GM15510 (cell line): ENCODE data around the gene RBM8A.

ENCODE experiments used
- POLR2A ChIP-seq: IDR thresholded peaks from 3 replicates; pipeline ENCODE4 v1.6.1; 2011; ENCODE audit warnings: borderline replicate concordance; ENCODE audit not compliant: insufficient read length; ENCODE audit errors: extremely low read depth

Gene RBM8A

GRCh38 chr1:145927063-145927886 is at the start of gene RBM8A:
TSS of gene RBM8A (minus strand) at chr1:145927484. CDS start at chr1:145927426, 58 bp downstream.
- TF ChIP-seq POLR2A, result peak; percentile 87

- no peak for TF ChIP-seq POLR2A
These were observed 49.7 kb upstream of the RBM8A start for GRCh38 chr1:145977016-145977415.

GRCh38 chr1:145975216-145975615 is 47.9 kb upstream of the RBM8A start:
- no peak for TF ChIP-seq POLR2A

GRCh38 chr1:145974721-145975120 is 47.4 kb upstream of the RBM8A start:
- no peak for TF ChIP-seq POLR2A

- TF ChIP-seq POLR2A, result no peak
These were observed 45.3 kb upstream of the RBM8A start for GRCh38 chr1:145972580-145972979.

GRCh38 chr1:145967288-145967687 is 40.0 kb upstream of the RBM8A start:
- no peak for TF ChIP-seq POLR2A

- no peak for TF ChIP-seq POLR2A
These were observed 37.9 kb upstream of the RBM8A start for GRCh38 chr1:145965119-145965744.

- peak; percentile 85 for TF ChIP-seq POLR2A
These were observed 37.2 kb upstream of the RBM8A start, which contains the start of the genes ANKRD34A and POLR3GL for GRCh38 chr1:145964328-145965118. TSS of gene ANKRD34A (minus strand) at chr1:145964575. CDS start at chr1:145961759, 2,816 bp downstream. TSS of gene POLR3GL (plus strand) at chr1:145964690. CDS start at chr1:145974866, 10,176 bp downstream.

GRCh38 chr1:145963265-145964019 is 36.2 kb upstream of the RBM8A start:
- TF ChIP-seq POLR2A, result no peak

GRCh38 chr1:145962157-145963102 is 35.1 kb upstream of the RBM8A start:
- TF ChIP-seq POLR2A, result no peak

- TF ChIP-seq POLR2A, result no peak
These were observed 34.3 kb upstream of the RBM8A start for GRCh38 chr1:145961425-145962156.

GRCh38 chr1:145961109-145961424 is 33.8 kb upstream of the RBM8A start:
- TF ChIP-seq POLR2A, result no peak
